Astrocyte of the spinal cord (primary cell): ENCODE results near the gene MORN3.
"Not testable (repeated sequence)": the region's sequence is repeated elsewhere in the genome, so short reads cannot be mapped to it uniquely, and the experiment has no call there.

Source experiments
- DNase-seq: peaks from one replicate; pipeline ENCODE4 v3.0.0; 2011; ENCODE audit warnings: low read depth, low spot score
- H3K4me3 ChIP-seq: 2 replicates; pipeline ENCODE4 v1.5.1; 2011; ENCODE audit warnings: low read depth, mild to moderate bottlenecking, low read length, moderate library complexity
- CTCF ChIP-seq: IDR thresholded peaks from 2 replicates; pipeline ENCODE4 v1.5.1; 2012; ENCODE audit warnings: low read depth, mild to moderate bottlenecking, low read length, inconsistent platforms
- in situ Hi-C: cut with HindIII; loops from 2 replicates; pipeline ENCODE4 v1.10.0; 2017; ENCODE audit warnings: low sequenced_read_pairs

The MORN3 gene

GRCh38 chr12:121638298-121639202, 30.9 kb downstream of the MORN3 start:
- TF ChIP-seq CTCF: no peak
- in situ Hi-C loops: no loop called here
- DNase-seq: no peak
- no peak overlapping the region for H3K4me3 ChIP-seq

- in situ Hi-C loops: no loop called here
- no peak overlapping the region for H3K4me3 ChIP-seq
- DNase-seq: no peak
Observed at GRCh38 chr12:121637231-121637914, 32.1 kb downstream of the MORN3 start.

GRCh38 chr12:121634836-121635235, 34.6 kb downstream of the MORN3 start:
- H3K4me3 ChIP-seq: no peak overlapping the region
- DNase-seq: no peak
- in situ Hi-C loops: no loop called here
- no peak for TF ChIP-seq CTCF

More at GRCh38 chr12:121637231-121637914, 32.1 kb downstream of the MORN3 start:
- no peak for TF ChIP-seq CTCF

DNA sequence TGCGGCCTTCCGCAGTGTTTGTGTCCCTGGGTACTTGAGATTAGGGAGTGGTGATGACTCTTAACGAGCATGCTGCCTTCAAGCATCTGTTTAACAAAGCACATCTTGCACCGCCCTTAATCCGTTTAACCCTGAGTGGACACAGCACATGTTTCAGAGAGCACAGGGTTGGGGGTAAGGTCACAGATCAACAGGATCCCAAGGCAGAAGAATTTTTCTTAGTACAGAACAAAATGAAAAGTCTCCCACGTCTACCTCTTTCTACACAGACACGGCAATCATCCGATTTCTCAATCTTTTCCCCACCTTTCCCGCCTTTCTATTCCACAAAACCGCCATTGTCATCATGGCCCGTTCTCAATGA, 35.6 kb downstream of the MORN3 start:
- DNase-seq, in situ Hi-C loops, H3K4me3 ChIP-seq: not testable (repeated sequence)

DNA sequence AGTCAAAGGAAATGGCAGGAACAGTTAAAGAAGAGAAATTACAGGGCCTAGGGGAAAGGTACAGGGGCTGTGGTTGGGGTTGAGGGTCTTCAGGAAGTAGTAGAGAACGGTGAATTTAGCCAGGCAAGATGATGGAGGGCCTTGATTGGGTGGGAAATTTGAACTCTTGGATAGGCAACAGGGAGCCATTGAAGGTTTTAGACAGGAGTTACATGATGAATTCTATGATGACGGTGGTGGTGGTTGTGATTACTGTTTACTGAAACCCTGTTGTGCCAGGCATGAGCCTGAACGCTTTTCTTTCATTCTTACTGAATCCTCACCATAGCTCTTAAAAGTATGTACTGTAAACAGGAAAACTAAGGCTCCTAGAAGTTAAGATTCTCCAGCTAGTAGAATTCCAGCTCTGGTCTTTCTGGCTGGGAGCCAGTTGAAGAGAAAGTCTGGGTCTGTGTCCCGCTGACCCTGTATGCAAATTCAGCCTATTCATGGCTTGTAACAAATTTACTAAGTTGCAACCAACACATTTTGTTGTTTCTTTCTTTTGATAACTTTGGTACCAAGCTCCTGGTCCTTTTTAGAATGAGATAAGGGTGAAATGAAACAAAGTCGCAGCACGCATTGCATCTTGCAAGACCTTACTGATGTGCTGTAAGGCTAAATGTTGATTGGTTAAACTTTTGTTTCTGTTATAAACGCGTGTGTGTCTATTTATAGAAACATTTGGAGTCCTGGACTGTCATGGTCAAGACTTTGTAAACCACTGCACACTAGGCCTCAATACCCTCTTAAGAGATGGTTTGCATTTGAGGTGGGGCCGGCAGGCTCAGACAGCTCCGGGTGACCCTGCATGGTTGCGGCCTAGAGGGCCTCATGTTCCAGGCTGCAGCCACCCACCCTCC, 37.1 kb downstream of the MORN3 start:
- no peak for TF ChIP-seq CTCF
- H3K4me3 ChIP-seq: no peak overlapping the region
- no peak for DNase-seq
- in situ Hi-C loops: no loop called here

DNA sequence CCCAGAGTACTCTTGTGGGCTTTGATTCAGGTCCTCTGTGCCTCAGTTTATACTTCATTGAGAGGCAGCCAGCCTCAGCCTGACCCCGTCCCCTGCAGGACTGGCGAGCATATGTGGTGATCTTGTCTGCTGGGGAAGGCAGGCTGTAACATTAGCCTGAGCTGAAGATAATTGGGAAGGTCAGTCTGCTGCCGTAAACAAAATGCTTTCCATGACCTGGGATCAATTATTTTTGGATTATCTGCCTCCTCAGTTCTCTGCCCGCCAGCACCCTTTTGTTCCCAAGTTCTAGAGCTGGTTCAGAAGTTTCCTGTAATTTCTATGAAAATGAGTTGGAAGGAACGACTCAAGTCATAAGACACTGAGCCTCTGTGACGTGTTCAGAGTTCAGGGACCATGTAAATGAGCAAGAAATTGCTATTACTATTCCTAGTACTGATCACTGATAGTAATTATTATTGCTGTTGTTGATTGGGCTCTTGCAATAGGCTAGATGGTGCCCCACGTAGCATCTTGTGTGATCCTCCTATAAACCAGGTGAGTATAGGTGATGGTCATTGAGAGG, 38.6 kb downstream of the MORN3 start:
- DNase-seq: no peak
- H3K4me3 ChIP-seq: no peak overlapping the region
- no peak for TF ChIP-seq CTCF
- in situ Hi-C loops: no loop called here
